Measurements from ENCODE around the gene SCRN1. TPM values are rescaled to one million over a fixed set of nuclear protein-coding genes. Genes with fewer than 3 reads are reported as not detected.

Gene SCRN1, protein sequence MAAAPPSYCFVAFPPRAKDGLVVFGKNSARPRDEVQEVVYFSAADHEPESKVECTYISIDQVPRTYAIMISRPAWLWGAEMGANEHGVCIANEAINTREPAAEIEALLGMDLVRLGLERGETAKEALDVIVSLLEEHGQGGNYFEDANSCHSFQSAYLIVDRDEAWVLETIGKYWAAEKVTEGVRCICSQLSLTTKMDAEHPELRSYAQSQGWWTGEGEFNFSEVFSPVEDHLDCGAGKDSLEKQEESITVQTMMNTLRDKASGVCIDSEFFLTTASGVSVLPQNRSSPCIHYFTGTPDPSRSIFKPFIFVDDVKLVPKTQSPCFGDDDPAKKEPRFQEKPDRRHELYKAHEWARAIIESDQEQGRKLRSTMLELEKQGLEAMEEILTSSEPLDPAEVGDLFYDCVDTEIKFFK
- total RNA-seq = 1 to 10 TPM; 3.5 to 4.9 TPM

DNA sequence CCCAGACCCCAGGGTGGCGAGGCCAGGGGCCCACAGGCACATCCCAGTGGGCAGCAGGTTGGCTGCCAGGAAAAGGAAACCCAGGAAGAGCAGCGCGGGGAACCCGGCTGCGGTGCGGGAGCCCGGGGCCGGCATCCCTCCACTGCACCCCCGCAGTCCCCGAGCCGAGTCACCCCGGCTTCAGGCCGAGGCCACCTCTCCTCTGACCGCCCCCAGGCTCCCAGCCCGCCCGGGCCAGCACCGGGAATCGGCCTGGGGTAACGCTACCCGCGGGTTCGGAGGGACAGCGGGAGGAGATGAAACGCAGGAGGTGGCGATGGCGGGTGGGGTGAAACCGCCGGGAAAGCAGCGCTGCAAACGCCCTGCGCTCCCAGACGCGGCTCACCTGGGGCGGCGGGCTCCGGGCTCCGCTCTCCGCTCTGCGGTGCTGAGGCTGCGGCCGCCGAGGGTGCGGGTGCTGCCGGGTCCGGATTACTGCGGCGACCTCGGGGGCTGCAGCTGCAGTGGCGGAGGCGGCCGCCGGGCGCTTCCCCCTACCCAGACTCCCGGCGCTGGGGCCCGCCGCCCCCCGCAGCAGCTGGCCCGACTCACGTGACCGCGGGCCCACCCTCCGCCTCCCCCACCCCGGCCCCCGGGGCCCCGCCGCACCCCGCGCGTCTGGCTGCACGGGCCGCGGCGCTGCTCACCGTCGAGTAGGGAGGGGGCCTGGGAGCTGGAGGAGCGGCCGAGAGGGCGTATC lies at the start of gene SCRN1:
SCRN1 (minus strand) TSS at position 545 of the 739 bp plus-strand sequence. CDS start 20,734 bp downstream, outside the sequence.
- peak; percentile 65 for ATAC-seq
- no peak for DNase-seq
- H3K4me3 Mint-ChIP-seq = peak within 1 kb of the TSS; percentile 64
- CTCF ChIA-PET = no interaction called here
- H3K27me3 Mint-ChIP-seq = peaks cover 54% of the 10 kb centered on the region
- peaks cover 2% of the 10 kb centered on the region for H3K36me3 Mint-ChIP-seq
- H3K27ac Mint-ChIP-seq = peak within 1 kb of the TSS; percentile 64
- H3K4me1 Mint-ChIP-seq = peaks cover 15% of the 10 kb centered on the region
- H3K9me3 Mint-ChIP-seq (ENCODE audit: low read depth) = no peaks in the 10 kb centered on the region

DNA sequence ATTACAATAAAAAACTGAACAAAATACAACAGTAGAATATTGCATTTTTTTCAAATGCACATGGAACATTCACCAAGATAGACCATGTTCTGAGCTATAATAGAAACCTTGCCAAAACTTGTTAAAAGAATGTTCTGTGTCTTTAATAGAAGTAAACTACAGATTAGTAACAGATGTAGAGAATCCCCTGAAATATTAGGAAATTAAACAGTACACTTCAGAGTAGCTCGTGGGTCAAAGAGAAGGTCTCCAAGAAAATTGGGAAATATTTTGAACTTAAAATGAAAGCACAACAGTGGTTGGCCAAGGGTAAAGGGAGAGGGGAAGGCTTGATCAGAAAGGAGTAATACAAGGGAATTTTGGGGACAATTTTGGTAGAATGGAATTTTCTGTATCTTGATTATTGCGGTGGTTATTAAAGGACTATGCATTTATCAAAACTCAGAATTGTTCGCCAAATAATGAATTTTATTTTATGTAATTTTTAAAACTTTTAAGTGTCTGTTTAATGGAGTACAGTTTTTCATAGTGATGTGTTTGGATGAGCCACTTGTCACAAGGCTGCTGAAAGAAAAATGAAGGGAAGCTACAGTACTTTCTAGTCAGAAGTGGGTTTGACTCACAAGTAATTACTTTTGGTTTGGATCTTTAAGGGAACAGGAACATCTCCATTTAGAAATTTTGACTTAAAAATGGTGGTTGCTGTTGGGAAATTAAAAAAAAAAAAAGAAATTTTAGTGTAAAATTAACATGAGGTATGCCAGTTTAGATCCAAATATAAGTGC lies 48.8 kb upstream of the SCRN1 start:
- CTCF ChIA-PET = no interaction called here
- DNase-seq (no peak), ATAC-seq (no peak)
- Mint-ChIP-seq H3K36me3 (peaks cover 9% of the 10 kb centered on the region), H3K27me3 (no peaks in the 10 kb centered on the region), H3K4me1 (peaks cover 12% of the 10 kb centered on the region), H3K4me3 (no peak overlapping the region), H3K27ac (no peak overlapping the region), H3K9me3 (ENCODE audit: low read depth) (no peaks in the 10 kb centered on the region)

DNA sequence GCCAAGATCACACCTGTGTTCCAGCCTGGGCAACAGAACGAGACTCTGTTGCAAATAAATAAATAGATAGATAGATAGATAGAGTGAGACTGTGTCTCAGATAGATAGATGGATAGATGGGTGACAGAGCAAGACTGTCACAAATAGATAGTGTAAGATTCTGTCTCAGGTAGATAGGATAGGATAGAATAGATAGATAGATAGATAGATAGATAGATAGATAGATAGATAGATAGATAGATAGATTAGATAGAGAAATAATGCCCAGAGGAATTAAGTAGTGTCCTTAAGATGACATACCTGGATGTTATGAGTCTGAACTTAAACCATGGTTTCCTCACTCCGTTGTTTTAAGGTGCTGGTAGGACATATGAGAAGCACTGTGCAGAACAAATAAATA lies 46.6 kb upstream of the SCRN1 start:
- Mint-ChIP-seq H3K27me3 (no peaks in the 10 kb centered on the region), H3K9me3 (ENCODE audit: low read depth) (no peaks in the 10 kb centered on the region), H3K27ac (no peak overlapping the region), H3K4me1 (peaks cover 6% of the 10 kb centered on the region), H3K36me3 (peaks cover 4% of the 10 kb centered on the region), H3K4me3 (no peak overlapping the region)
- DNase-seq = no peak
- no peak for ATAC-seq
- CTCF ChIA-PET = no interaction called here

DNA sequence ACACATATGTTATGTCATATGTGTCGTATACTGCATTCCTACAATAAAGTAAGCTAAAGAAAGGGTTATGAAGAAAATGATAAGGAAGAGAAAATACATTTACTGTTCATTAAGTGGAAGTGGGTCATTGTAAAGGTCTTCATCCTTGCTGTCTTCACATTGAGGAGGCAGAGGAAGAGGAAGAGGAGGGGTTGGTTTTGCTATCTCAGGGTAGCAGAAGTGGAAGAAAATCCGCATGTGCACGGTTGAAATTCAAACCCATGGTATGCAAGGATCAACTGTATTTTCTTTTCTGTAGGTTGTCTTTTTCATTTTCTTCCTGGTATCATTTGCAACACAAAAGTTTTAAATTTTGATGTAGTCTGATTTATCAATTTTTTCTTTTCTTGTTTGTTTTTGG lies 44.9 kb upstream of the SCRN1 start:
- no peaks in the 10 kb centered on the region for H3K27me3 Mint-ChIP-seq
- CTCF ChIA-PET = no interaction called here
- peaks cover 2% of the 10 kb centered on the region for H3K36me3 Mint-ChIP-seq
- DNase-seq (no peak), ATAC-seq (no peak)
- H3K4me1 Mint-ChIP-seq = peaks cover 4% of the 10 kb centered on the region
- H3K9me3 Mint-ChIP-seq (ENCODE audit: low read depth) = no peaks in the 10 kb centered on the region
- no peak overlapping the region for H3K27ac Mint-ChIP-seq
- no peak overlapping the region for H3K4me3 Mint-ChIP-seq

DNA sequence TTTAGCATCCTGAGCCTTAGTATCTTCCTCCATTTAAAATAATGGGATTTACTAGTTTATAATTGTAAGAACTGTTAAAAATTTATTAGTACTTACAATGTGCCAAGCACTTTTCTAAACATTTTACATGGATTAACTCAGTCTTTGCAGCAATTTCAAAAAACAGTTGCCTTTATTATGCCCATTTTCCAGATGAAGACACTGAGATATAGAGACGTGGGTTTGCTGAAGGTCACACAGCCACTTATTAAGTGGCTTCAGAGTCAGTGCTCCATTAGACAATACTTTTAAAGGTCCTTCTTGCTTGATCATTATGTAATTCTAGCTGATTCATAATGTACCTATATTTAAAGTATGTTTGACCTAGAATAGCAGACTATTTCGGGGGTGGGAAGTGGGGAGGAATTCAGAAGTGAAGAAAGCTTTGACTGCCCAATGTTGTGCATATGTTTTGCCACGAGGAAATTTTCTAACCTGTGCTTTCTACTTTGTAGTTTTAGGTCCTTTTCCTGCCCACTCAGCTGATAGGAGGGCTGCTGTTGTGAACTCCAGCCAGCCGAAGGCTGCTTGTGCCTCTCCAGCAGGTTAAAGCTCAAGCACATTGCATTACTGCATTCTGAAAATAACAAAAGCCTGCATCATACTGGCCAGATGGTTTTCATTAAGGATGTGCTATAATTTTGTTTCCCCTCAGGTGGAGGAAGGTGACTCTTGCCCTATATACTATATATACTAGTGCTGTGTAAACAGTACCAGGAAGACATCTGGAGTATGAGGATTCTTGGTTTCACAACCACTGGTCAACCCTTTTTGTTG lies 42.9 kb upstream of the SCRN1 start:
- DNase-seq (no peak), ATAC-seq (no peak)
- CTCF ChIA-PET = interaction anchor here (3.6 kb wide), 1 partner anchor 30 kb away, joined by 13 read pairs; no protein-coding TSS in a partner anchor
- Mint-ChIP-seq H3K27ac (no peak overlapping the region), H3K4me3 (no peak overlapping the region), H3K4me1 (peaks cover 4% of the 10 kb centered on the region), H3K36me3 (peaks cover 2% of the 10 kb centered on the region), H3K27me3 (no peaks in the 10 kb centered on the region), H3K9me3 (ENCODE audit: low read depth) (no peaks in the 10 kb centered on the region)

DNA sequence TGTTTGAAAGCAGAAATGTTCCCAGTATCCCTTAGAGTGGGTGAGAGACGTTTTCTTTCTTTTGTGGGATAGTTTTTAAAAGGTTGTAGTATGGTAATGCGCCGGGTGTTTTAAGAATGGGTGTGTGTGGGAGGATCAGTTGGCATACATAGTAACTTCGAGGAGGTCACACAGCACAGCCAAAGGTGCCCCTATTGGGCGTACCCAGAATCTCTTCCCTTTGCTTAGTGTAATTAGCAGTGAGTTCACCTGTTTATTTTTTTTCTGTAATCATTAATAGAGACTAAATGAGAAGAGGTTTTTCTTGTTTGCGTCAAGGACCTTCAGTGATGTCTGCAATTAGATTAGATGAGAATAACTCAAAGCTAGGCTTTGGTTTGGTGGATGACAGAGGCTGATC lies 40.1 kb upstream of the SCRN1 start:
- Mint-ChIP-seq H3K27ac (peak overlapping the region; percentile 20), H3K4me1 (peaks cover 17% of the 10 kb centered on the region), H3K9me3 (ENCODE audit: low read depth) (no peaks in the 10 kb centered on the region), H3K36me3 (peaks cover 2% of the 10 kb centered on the region), H3K4me3 (no peak overlapping the region), H3K27me3 (no peaks in the 10 kb centered on the region)
- ATAC-seq = no peak
- DNase-seq = no peak
- CTCF ChIA-PET = interaction anchor here (0.9 to 3.6 kb wide), 4 partner anchors 10 to 33 kb away, joined by 3 to 13 read pairs (median 5); no protein-coding TSS in a partner anchor

DNA sequence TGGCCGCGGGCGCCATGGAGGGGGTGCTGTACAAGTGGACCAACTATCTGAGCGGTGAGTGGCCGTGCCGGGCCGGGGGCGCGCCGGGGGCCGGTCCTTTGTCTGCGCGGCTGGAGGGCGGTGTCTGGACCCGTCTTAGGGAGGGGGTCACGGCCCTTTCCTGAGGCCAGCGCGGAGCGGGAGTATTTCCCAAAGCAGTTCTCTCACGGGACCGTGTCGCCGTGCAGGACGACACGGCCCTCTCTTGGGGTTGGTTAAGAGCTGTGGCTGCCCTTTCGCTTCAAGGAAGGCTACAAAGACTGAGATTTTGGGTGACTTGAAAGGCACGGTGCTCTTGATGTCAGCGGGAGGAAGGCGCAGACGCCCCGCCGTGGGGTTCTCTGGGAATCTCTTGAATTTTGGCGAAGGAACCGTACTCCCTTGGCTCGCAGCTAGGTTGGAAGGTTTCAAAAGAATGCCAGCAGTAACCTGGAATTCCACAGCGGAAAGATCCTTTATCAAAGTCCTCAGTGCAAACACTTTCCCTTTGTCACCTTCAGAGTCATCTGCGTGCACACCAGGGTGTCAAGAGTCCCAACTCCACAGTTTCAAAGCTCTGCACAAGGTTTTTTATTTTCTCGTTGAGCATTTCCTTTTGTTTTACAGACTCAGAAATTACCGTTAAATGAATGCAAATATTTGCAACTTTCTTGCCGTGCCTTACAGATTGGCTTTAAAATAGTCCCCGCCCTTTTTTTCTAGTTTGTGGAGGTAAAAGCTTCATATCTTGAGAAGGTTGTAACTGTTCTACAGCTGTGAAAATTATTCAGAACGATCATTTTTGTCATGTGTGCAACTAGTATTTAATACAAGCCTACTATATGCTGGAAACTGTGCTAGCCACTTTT lies 39.4 kb upstream of the SCRN1 start:
- ATAC-seq = peak; percentile 6
- Mint-ChIP-seq H3K27me3 (no peaks in the 10 kb centered on the region), H3K4me3 (no peak overlapping the region), H3K4me1 (peaks cover 21% of the 10 kb centered on the region), H3K27ac (peak overlapping the region; percentile 68), H3K36me3 (peaks cover 2% of the 10 kb centered on the region), H3K9me3 (ENCODE audit: low read depth) (no peaks in the 10 kb centered on the region)
- peak; percentile 59 for DNase-seq
- CTCF ChIA-PET = interaction anchor here (0.9 to 3.6 kb wide), 4 partner anchors 12 to 45 kb away, joined by 3 to 13 read pairs (median 3); no protein-coding TSS in a partner anchor

DNA sequence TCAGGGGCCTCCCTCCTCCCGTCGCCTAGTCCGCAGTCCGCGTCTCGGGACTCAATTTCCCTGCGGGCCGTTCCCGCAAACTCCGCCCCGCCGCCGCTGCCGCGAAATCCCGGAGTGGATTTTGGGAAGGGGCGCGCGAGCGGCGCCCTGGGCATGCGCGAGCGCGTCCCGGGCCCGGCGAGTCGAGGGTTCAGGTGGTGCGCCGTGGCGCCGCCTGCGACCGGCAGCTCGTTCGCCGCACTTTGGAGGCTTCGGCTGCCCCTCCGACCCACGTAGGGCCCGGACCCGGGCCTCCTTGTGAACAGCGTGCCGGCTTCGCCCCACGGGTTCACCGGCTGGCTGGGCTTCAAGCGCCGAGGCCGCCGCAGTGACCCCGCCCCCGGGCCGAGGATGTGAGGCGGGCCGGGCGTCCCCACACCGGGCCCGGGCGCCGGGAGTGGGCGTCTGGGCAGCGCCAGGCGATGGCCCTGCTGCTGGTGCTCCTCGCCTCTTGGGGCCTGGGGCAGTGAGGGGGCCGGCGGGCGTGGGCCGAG lies 38.7 kb upstream of the SCRN1 start, which contains the start of gene PLEKHA8:
PLEKHA8 (plus strand) TSS at position 197 of the 533 bp plus-strand sequence. CDS start 351 bp downstream, outside the sequence.
- H3K4me1 Mint-ChIP-seq = peaks cover 28% of the 10 kb centered on the region
- DNase-seq (peak; percentile 90), ATAC-seq (peak; percentile 60)
- CTCF ChIA-PET = interaction anchor here (0.8 to 1.4 kb wide), 3 partner anchors 34 to 107 kb away, joined by 3 to 5 read pairs (median 3); no protein-coding TSS in a partner anchor
- H3K27me3 Mint-ChIP-seq = no peaks in the 10 kb centered on the region
- peak within 1 kb of the TSS; percentile 93 for H3K4me3 Mint-ChIP-seq
- H3K36me3 Mint-ChIP-seq = peaks cover 1% of the 10 kb centered on the region
- no peaks in the 10 kb centered on the region for H3K9me3 Mint-ChIP-seq (ENCODE audit: low read depth)
- peak within 1 kb of the TSS; percentile 89 for H3K27ac Mint-ChIP-seq

DNA sequence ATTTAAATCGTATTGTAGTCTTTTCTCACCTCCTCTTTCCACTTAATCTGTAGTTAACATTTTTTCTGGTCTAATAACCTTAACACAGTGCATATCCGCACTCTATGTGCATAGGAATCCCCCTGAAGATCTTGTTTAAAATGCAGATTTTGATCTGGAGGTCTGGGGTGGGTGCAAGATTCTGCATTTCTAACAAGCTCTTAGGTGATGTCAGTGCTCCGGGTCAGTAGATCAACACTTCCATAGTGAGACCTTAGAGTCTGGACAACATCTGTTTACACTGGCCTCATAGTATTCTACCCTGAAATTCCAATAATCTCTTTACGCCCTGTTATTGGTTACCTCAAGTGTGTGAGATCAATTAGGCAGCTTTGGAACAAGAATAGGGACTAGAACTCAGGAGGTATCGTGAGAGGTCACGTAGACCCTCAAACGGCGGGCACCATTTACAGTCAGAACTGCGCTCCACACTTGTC lies 38.2 kb upstream of the SCRN1 start:
- Mint-ChIP-seq H3K9me3 (ENCODE audit: low read depth) (no peaks in the 10 kb centered on the region), H3K36me3 (peaks cover 1% of the 10 kb centered on the region), H3K27me3 (no peaks in the 10 kb centered on the region), H3K4me3 (peak overlapping the region; percentile 93), H3K4me1 (peaks cover 29% of the 10 kb centered on the region), H3K27ac (peak overlapping the region; percentile 89)
- CTCF ChIA-PET = interaction anchor here (0.8 to 1.5 kb wide), 6 partner anchors 34 to 106 kb away, joined by 3 to 7 read pairs (median 4); no protein-coding TSS in a partner anchor
- DNase-seq = no peak
- no peak for ATAC-seq

DNA sequence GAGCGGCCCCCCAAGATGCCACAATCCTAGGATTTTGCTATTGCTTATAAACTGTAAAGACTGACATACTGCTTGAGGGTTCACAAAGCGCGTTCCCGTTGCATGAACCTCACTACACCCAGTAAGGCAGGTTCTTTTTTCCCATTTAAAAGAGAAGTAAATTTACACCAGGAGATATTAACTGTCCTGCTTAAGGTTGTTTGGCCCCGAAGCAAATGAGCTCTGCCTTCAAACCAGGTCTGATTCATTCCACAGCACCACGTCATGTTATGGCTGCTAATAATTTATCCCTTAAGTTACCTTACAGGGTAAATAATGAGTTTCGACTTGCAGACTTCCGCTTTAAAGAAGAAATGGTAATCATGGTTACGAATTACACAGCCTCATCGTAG lies 37.5 kb upstream of the SCRN1 start:
- CTCF ChIA-PET = interaction anchor here (1.1 to 1.5 kb wide), 4 partner anchors 35 to 106 kb away, joined by 4 to 7 read pairs (median 6); no protein-coding TSS in a partner anchor
- peak overlapping the region; percentile 89 for H3K27ac Mint-ChIP-seq
- DNase-seq (peak; percentile 58), ATAC-seq (peak; percentile 25)
- no peaks in the 10 kb centered on the region for H3K27me3 Mint-ChIP-seq
- peak overlapping the region; percentile 93 for H3K4me3 Mint-ChIP-seq
- peaks cover 26% of the 10 kb centered on the region for H3K4me1 Mint-ChIP-seq
- no peaks in the 10 kb centered on the region for H3K9me3 Mint-ChIP-seq (ENCODE audit: low read depth)
- peaks cover 1% of the 10 kb centered on the region for H3K36me3 Mint-ChIP-seq
